Liver (tissue), 9 donors: ENCODE results near the gene LHFPL6. TPM values are rescaled to one million over a fixed set of nuclear protein-coding genes. Genes with fewer than 3 reads are reported as not detected.

Experiments used
- DNase-seq: peaks from one replicate; pipeline ENCODE4 v3.0.0-alpha.2; 2017; ENCODE audit warnings: low spot score
- H3K27ac ChIP-seq, 2 donors: one replicate each; pipeline ENCODE4 v1.7.0; 2013; ENCODE audit warnings: inconsistent platforms in 2 of 2, low read length in 2 of 2, control low read depth in 1 of 2, low read depth in 1 of 2, mild to moderate bottlenecking in 1 of 2
- H3K27me3 ChIP-seq, 4 donors: one replicate each; pipeline versions ENCODE4 v1.6.1 to v1.7.0; 2013; ENCODE audit warnings: low read length in 3 of 4, inconsistent platforms in 1 of 4, mild to moderate bottlenecking in 1 of 4, moderate library complexity in 1 of 4; ENCODE audit not compliant: control insufficient read depth in 4 of 4, insufficient read depth in 4 of 4
- H3K36me3 ChIP-seq, 4 donors: one replicate each; pipeline versions ENCODE4 v1.6.1 to v1.7.0; 2013; ENCODE audit warnings: low read length in 3 of 4, mild to moderate bottlenecking in 3 of 4, low read depth in 1 of 4, moderate library complexity in 1 of 4; ENCODE audit not compliant: control insufficient read depth in 4 of 4, insufficient read depth in 3 of 4
- H3K4me1 ChIP-seq, 4 donors: one replicate each; pipeline versions ENCODE4 v1.6.1 to v1.7.0; 2013; ENCODE audit warnings: low read length in 3 of 4, mild to moderate bottlenecking in 3 of 4, moderate library complexity in 1 of 4; ENCODE audit not compliant: control insufficient read depth in 4 of 4, insufficient read depth in 4 of 4
- H3K4me3 ChIP-seq, 3 donors: one replicate each; pipeline versions ENCODE4 v1.6.1 to v1.7.0; 2013; ENCODE audit warnings: low read length in 3 of 3, control low read depth in 1 of 3, low read depth in 1 of 3, mild to moderate bottlenecking in 1 of 3
- H3K9ac ChIP-seq, 2 donors: one replicate each; pipeline ENCODE4 v1.7.0; 2013; ENCODE audit warnings: low read length in 2 of 2, mild to moderate bottlenecking in 2 of 2, moderate library complexity in 2 of 2, control low read depth in 1 of 2, low read depth in 1 of 2
- H3K9me3 ChIP-seq, 4 donors: one replicate each; pipeline versions ENCODE4 v1.6.1 to v1.7.0; 2013; ENCODE audit warnings: low read length in 3 of 4; ENCODE audit not compliant: control insufficient read depth in 4 of 4
- ATF3 ChIP-seq: IDR thresholded peaks from 2 replicates; pipeline ENCODE4 v1.6.1; 2016; ENCODE audit warnings: antibody characterized with exemption
- CTCF ChIP-seq: fragments of 150-350 bp; IDR thresholded peaks from 2 replicates; pipeline ENCODE4 v1.5.1; 2017; ENCODE audit warnings: improper control_type of control experiment, low read depth, low read length; ENCODE audit not compliant: missing input control
- EGR1 ChIP-seq, 2 donors: IDR thresholded peaks; 2 replicates each; pipeline ENCODE4 v1.6.1; 2016 to 2018; ENCODE audit warnings: antibody characterized with exemption in 2 of 2, low read depth in 2 of 2
- FOXA1 ChIP-seq: IDR thresholded peaks from 2 replicates; pipeline ENCODE4 v1.6.1; 2016; ENCODE audit warnings: antibody characterized with exemption
- FOXA2 ChIP-seq: IDR thresholded peaks from 2 replicates; pipeline ENCODE4 v1.6.1; 2016; ENCODE audit warnings: antibody characterized with exemption
- GABPA ChIP-seq, 2 donors: IDR thresholded peaks in 1 of 2; conservative IDR thresholded peaks in 1 of 2; 2 replicates each; pipeline ENCODE4 v1.6.1; 2016; ENCODE audit warnings: antibody characterized with exemption in 2 of 2, mild to moderate bottlenecking in 1 of 2, moderate library complexity in 1 of 2
- HNF4A ChIP-seq, 2 donors: conservative IDR thresholded peaks; 2 replicates each; pipeline ENCODE4 v1.6.1; 2016; ENCODE audit warnings: antibody characterized with exemption in 2 of 2, mild to moderate bottlenecking in 2 of 2
- HNF4G ChIP-seq: IDR thresholded peaks from 2 replicates; pipeline ENCODE4 v1.6.1; 2016; ENCODE audit warnings: antibody characterized with exemption
- JUND ChIP-seq, 2 donors: IDR thresholded peaks; 2 replicates each; pipeline ENCODE4 v1.6.1; 2016; ENCODE audit warnings: antibody characterized with exemption in 2 of 2
- MAX ChIP-seq: IDR thresholded peaks from 2 replicates; pipeline ENCODE4 v1.6.1; 2016; ENCODE audit warnings: antibody characterized with exemption
- NR2F2 ChIP-seq: IDR thresholded peaks from 2 replicates; pipeline ENCODE4 v1.6.1; 2016; ENCODE audit warnings: antibody characterized with exemption
- RAD21 ChIP-seq, 2 donors: IDR thresholded peaks; 2 replicates each; pipeline ENCODE4 v1.6.1; 2016; ENCODE audit warnings: antibody characterized with exemption in 2 of 2, mild to moderate bottlenecking in 2 of 2
- RXRA ChIP-seq, 2 donors: IDR thresholded peaks; 2 replicates each; pipeline ENCODE4 v1.6.1; 2017 to 2018; ENCODE audit warnings: antibody characterized with exemption in 2 of 2, mild to moderate bottlenecking in 1 of 2
- SP1 ChIP-seq: IDR thresholded peaks from 2 replicates; pipeline ENCODE4 v1.6.1; 2018; ENCODE audit warnings: antibody characterized with exemption, mild to moderate bottlenecking
- TAF1 ChIP-seq: conservative IDR thresholded peaks from 2 replicates; pipeline ENCODE4 v1.6.1; 2016; ENCODE audit warnings: antibody characterized with exemption, mild to moderate bottlenecking
- YY1 ChIP-seq: IDR thresholded peaks from 2 replicates; pipeline ENCODE4 v1.6.1; 2016; ENCODE audit warnings: antibody characterized with exemption, mild to moderate bottlenecking
- WGBS: extraction: QIAGEN DNeasy Blood & Tissue Kit; methylation state at CpG from one replicate; pipeline ENCODE4 v1.1.7; 2013; 5-methylcytosine and 5-hydroxymethylcytosine counted together
- polyA plus RNA-seq, 2 donors: library from polyadenylated mRNA; stranded (reverse) in 1 of 2; unstranded in 1 of 2; fragments of 200-250 nt in 1 of 2; fragments of >200 nt in 1 of 2; fragmentation: Nextera tagmentation in 1 of 2; extraction: Ambion mirVana in 1 of 2; gene quantifications; one replicate each; pipeline versions ENCODE4 v1.2.1 to v1.2.3, GENCODE V29; 2013 to 2015
- total RNA-seq, 2 donors: library from RNA; depleted of rRNA; stranded (reverse); fragments of >200 nt; gene quantifications; one replicate each; pipeline ENCODE4 v1.2.3, GENCODE V29; 2014
- TF ChIP-seq, protein P1 (sequence below): IDR thresholded peaks from 2 replicates; pipeline ENCODE4 v1.6.1; 2016; ENCODE audit warnings: antibody characterized with exemption, mild to moderate bottlenecking
- TF ChIP-seq, protein P2 (sequence below): IDR thresholded peaks from 2 replicates; pipeline ENCODE4 v1.6.1; 2016; ENCODE audit warnings: antibody characterized with exemption
- donor health status: healthy.
- donor health status: healthy.
- donor health status: healthy.
- donor health status: healthy.
- donor health status: healthy.

LHFPL6 gene
- total and polyA plus RNA-seq, 4 donors: 2.6 to 8.3 (median 5.5) TPM

- TF ChIP-seq NR2F2: no peak
- TF ChIP-seq MAX: no peak
- TF ChIP-seq ATF3: no peak
- TF ChIP-seq, protein P1, sequence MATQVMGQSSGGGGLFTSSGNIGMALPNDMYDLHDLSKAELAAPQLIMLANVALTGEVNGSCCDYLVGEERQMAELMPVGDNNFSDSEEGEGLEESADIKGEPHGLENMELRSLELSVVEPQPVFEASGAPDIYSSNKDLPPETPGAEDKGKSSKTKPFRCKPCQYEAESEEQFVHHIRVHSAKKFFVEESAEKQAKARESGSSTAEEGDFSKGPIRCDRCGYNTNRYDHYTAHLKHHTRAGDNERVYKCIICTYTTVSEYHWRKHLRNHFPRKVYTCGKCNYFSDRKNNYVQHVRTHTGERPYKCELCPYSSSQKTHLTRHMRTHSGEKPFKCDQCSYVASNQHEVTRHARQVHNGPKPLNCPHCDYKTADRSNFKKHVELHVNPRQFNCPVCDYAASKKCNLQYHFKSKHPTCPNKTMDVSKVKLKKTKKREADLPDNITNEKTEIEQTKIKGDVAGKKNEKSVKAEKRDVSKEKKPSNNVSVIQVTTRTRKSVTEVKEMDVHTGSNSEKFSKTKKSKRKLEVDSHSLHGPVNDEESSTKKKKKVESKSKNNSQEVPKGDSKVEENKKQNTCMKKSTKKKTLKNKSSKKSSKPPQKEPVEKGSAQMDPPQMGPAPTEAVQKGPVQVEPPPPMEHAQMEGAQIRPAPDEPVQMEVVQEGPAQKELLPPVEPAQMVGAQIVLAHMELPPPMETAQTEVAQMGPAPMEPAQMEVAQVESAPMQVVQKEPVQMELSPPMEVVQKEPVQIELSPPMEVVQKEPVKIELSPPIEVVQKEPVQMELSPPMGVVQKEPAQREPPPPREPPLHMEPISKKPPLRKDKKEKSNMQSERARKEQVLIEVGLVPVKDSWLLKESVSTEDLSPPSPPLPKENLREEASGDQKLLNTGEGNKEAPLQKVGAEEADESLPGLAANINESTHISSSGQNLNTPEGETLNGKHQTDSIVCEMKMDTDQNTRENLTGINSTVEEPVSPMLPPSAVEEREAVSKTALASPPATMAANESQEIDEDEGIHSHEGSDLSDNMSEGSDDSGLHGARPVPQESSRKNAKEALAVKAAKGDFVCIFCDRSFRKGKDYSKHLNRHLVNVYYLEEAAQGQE: no peak
- TF ChIP-seq JUND (IDR thresholded peaks at IDR 0.05): no peak
- TF ChIP-seq EGR1 (IDR thresholded peaks at IDR 0.05; ENCODE audit: low read depth in 2 of 2): no peak
- TF ChIP-seq CTCF: no peak
- TF ChIP-seq FOXA2: no peak
- no peak for TF ChIP-seq RXRA (IDR thresholded peaks at IDR 0.05)
- TF ChIP-seq HNF4G: no peak
- TF ChIP-seq YY1: no peak
- TF ChIP-seq GABPA (IDR thresholded peaks at IDR 0.05 in 1 of 2, conservative IDR thresholded peaks at IDR 0.05 in 1 of 2): no peak
- TF ChIP-seq, protein P2, sequence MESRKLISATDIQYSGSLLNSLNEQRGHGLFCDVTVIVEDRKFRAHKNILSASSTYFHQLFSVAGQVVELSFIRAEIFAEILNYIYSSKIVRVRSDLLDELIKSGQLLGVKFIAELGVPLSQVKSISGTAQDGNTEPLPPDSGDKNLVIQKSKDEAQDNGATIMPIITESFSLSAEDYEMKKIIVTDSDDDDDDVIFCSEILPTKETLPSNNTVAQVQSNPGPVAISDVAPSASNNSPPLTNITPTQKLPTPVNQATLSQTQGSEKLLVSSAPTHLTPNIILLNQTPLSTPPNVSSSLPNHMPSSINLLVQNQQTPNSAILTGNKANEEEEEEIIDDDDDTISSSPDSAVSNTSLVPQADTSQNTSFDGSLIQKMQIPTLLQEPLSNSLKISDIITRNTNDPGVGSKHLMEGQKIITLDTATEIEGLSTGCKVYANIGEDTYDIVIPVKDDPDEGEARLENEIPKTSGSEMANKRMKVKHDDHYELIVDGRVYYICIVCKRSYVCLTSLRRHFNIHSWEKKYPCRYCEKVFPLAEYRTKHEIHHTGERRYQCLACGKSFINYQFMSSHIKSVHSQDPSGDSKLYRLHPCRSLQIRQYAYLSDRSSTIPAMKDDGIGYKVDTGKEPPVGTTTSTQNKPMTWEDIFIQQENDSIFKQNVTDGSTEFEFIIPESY: no peak
- no peak for TF ChIP-seq HNF4A (conservative IDR thresholded peaks at IDR 0.05)
- TF ChIP-seq RAD21 (IDR thresholded peaks at IDR 0.05): no peak
- TF ChIP-seq FOXA1: no peak
- no peak for TF ChIP-seq TAF1
- no peak for TF ChIP-seq SP1
Measured at GRCh38 chr13:39494006-39494405, 109.0 kb downstream of the LHFPL6 start.

More at GRCh38 chr13:39494006-39494405, 109.0 kb downstream of the LHFPL6 start:
- H3K9ac ChIP-seq: no peak overlapping the region
- H3K4me3 ChIP-seq: no peak overlapping the region
- peaks cover 0 to 4% (median 0%) of the 10 kb centered on the region in 4 donors for H3K27me3 ChIP-seq
- DNase-seq: no peak
- H3K36me3 ChIP-seq: no peaks in the 10 kb centered on the region
- H3K4me1 ChIP-seq: peaks cover 0 to 4% (median 1%) of the 10 kb centered on the region in 4 donors
- H3K27ac ChIP-seq: no peak overlapping the region
- WGBS: 49% methylated on average over 3 of the region's 3 CpGs
- no peaks in the 10 kb centered on the region for H3K9me3 ChIP-seq
